Keratinocyte (primary cell): ENCODE results near the gene TAB2. TPM values are rescaled to one million over a fixed set of nuclear protein-coding genes. Genes with fewer than 3 reads are reported as not detected.

ENCODE experiments used
- DNase-seq: peaks from one replicate; pipeline ENCODE4 v3.0.0-alpha.2; 2011; ENCODE audit warnings: low read depth, missing footprints, low spot score
- FAIRE-seq: peaks from 2 replicates; lab custom pipeline; 2011; peaks lifted over from hg19 to GRCh38; lab: Jason Lieb, UNC
- H2AFZ ChIP-seq: 2 replicates; pipeline ENCODE4 v1.6.0; 2012; ENCODE audit warnings: low read length, control low read depth, inconsistent platforms; ENCODE audit not compliant: control insufficient read depth
- H3K27ac ChIP-seq: 2 replicates; pipeline ENCODE4 v1.5.1; 2011; ENCODE audit warnings: low read length; ENCODE audit not compliant: control insufficient read depth, insufficient read depth
- H3K27me3 ChIP-seq: 3 replicates; pipeline ENCODE4 v1.6.0; 2011; ENCODE audit warnings: low read length; ENCODE audit not compliant: control insufficient read depth, insufficient read depth; ENCODE audit errors: extremely low read depth
- H3K36me3 ChIP-seq, 2 experiments: 2 replicates in 1 of 2; 3 replicates in 1 of 2; pipeline ENCODE4 v1.5.1; 2011; ENCODE audit warnings: low read length in 2 of 2, mild to moderate bottlenecking in 1 of 2; ENCODE audit not compliant: control insufficient read depth in 2 of 2, insufficient read depth in 2 of 2; ENCODE audit errors: extremely low read depth in 1 of 2
- H3K4me1 ChIP-seq: 3 replicates; pipeline ENCODE4 v1.5.1; 2011; ENCODE audit warnings: low read length; ENCODE audit not compliant: control insufficient read depth, insufficient read depth; ENCODE audit errors: extremely low read depth
- H3K4me2 ChIP-seq: 3 replicates; pipeline ENCODE4 v1.6.0; 2011; ENCODE audit warnings: low read depth, low read length; ENCODE audit not compliant: control insufficient read depth, insufficient read depth; ENCODE audit errors: extremely low read depth
- H3K4me3 ChIP-seq, 3 experiments: fragments of 200-600 bp in 1 of 3; sonication (generic) in 1 of 3; 2 replicates in 2 of 3; 3 replicates in 1 of 3; pipeline ENCODE4 v1.5.1; 2011 to 2016; ENCODE audit warnings: low read length in 3 of 3, mild to moderate bottlenecking in 3 of 3, control low read depth in 2 of 3, inconsistent platforms in 1 of 3, low read depth in 1 of 3, mixed read lengths in 1 of 3, mixed run types in 1 of 3, moderate library complexity in 1 of 3; ENCODE audit not compliant: control insufficient read depth in 2 of 3, insufficient read depth in 2 of 3; ENCODE audit errors: extremely low read depth in 1 of 3
- H3K79me2 ChIP-seq: 2 replicates; pipeline ENCODE4 v1.6.0; 2012; ENCODE audit warnings: low read length; ENCODE audit not compliant: control insufficient read depth, insufficient read depth
- H3K9ac ChIP-seq: 3 replicates; pipeline ENCODE4 v1.6.0; 2011; ENCODE audit warnings: low read length; ENCODE audit not compliant: control insufficient read depth, insufficient read depth; ENCODE audit errors: extremely low read depth
- H3K9me1 ChIP-seq: 3 replicates; pipeline ENCODE4 v1.6.0; 2011; ENCODE audit warnings: low read length; ENCODE audit not compliant: control insufficient read depth, insufficient read depth; ENCODE audit errors: extremely low read depth
- H3K9me3 ChIP-seq: 2 replicates; pipeline ENCODE4 v1.5.1; 2012; ENCODE audit warnings: low read depth, low read length; ENCODE audit not compliant: control insufficient read depth
- H4K20me1 ChIP-seq: 3 replicates; pipeline ENCODE4 v1.6.0; 2011; ENCODE audit warnings: low read length; ENCODE audit not compliant: control insufficient read depth, insufficient read depth; ENCODE audit errors: extremely low read depth
- CTCF ChIP-seq, 3 experiments: IDR thresholded peaks in 1 of 3; conservative IDR thresholded peaks in 1 of 3; optimal IDR thresholded peaks in 1 of 3; 2 replicates in 2 of 3; 3 replicates in 1 of 3; pipeline versions ENCODE3 to v1.5.1; 2011; ENCODE audit warnings: low read length in 3 of 3, mild to moderate bottlenecking in 3 of 3, moderate library complexity in 2 of 3, control low read depth in 1 of 3, inconsistent platforms in 1 of 3; ENCODE audit not compliant: insufficient read depth in 2 of 3; ENCODE audit errors: extremely low read depth in 1 of 3
- EZH2 ChIP-seq: IDR thresholded peaks from one replicate; pipeline ENCODE4 v1.6.1; 2012; ENCODE audit warnings: inconsistent platforms, mild to moderate bottlenecking, low read length, moderate library complexity
- dilution Hi-C: fragments of 300-500 bp; cut with MboI; formaldehyde crosslinking; loops from one replicate; pipeline ENCODE4 v1.7.0; 2020; ENCODE audit warnings: low sequenced_read_pairs; ENCODE audit not compliant: extremely low pct_ligation_motif_present
- polyA plus RNA-seq, 5 experiments: library from polyadenylated mRNA; depleted of rRNA in 3 of 5; stranded (reverse) in 3 of 5; stranded (forward) in 1 of 5; unstranded in 1 of 5; fragments of >200 nt; gene quantifications; 1 replicate in 1 of 5; 2 replicates in 3 of 5; 3 replicates in 1 of 5; pipeline versions ENCODE4 v1.2.1 to v1.2.3, GENCODE V29; 2011 to 2012; ENCODE audit warnings: missing spikeins in 2 of 5, low read depth in 1 of 5, low replicate concordance in 1 of 5

The TAB2 gene
- polyA plus RNA-seq, 1 donor (not counting 4 experiments of a cell fraction or from before 2014, with no cell fraction given): 47.5 TPM

- Histone ChIP-seq H3K4me2 (no peak overlapping the region), H4K20me1 (no peaks in the 10 kb centered on the region), H3K27me3 (no peaks in the 10 kb centered on the region), H3K9me1 (peaks cover 2% of the 10 kb centered on the region), H3K36me3 (no peaks in the 10 kb centered on the region), H3K4me3 (no peak overlapping the region), H3K79me2 (peaks cover 96% of the 10 kb centered on the region), H3K27ac (no peak overlapping the region), H3K4me1 (peaks cover 17% of the 10 kb centered on the region), H3K9ac (no peak overlapping the region), H2AFZ (no peak overlapping the region), H3K9me3 (no peaks in the 10 kb centered on the region)
- DNase-seq (no peak), FAIRE-seq (no peak)
- dilution Hi-C loops: no loop called here
- TF ChIP-seq EZH2: no peak
Observed at GRCh38 chr6:149328083-149328482, 10.6 kb downstream of the TAB2 start.

DNA sequence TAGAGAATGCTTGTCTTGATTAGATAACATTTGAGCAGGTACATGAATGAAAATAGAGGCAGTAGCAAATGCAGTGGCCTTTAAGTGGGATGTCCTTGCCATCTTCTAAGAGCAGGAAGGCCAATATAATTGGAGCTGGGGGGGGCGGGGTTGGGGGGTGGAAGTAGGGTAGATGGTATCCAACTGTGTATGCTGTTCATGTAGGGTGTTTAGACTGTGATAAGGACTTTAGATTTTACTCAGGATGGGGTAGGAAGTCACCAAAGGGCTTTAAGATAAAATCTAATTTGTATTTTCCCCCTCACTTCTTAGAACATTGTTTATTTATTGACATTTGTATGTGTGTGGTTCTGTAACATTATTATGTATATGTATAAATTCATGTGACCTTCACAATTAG lies 12.0 kb downstream of the TAB2 start:
- no peaks in the 10 kb centered on the region for H3K36me3 ChIP-seq
- H3K9me1 ChIP-seq: peaks cover 5% of the 10 kb centered on the region
- dilution Hi-C loops: no loop called here
- H4K20me1 ChIP-seq: no peaks in the 10 kb centered on the region
- H3K4me2 ChIP-seq: no peak overlapping the region
- peaks cover 96% of the 10 kb centered on the region for H3K79me2 ChIP-seq
- H3K27ac ChIP-seq: no peak overlapping the region
- no peak overlapping the region for H3K9ac ChIP-seq
- no peaks in the 10 kb centered on the region for H3K9me3 ChIP-seq
- DNase-seq: no peak
- no peak for FAIRE-seq
- H3K4me3 ChIP-seq: no peak overlapping the region
- H2AFZ ChIP-seq: no peak overlapping the region
- H3K4me1 ChIP-seq: peaks cover 29% of the 10 kb centered on the region
- H3K27me3 ChIP-seq: no peaks in the 10 kb centered on the region
- TF ChIP-seq EZH2 (no peak), CTCF (optimal IDR thresholded peaks at IDR 0.05 in 1 of 3, IDR thresholded peaks at IDR 0.05 in 1 of 3, conservative IDR thresholded peaks at IDR 0.05 in 1 of 3; ENCODE audit: extremely low read depth in 1 of 3, insufficient read depth in 2 of 3, low read length in 3 of 3) (no peak)

DNA sequence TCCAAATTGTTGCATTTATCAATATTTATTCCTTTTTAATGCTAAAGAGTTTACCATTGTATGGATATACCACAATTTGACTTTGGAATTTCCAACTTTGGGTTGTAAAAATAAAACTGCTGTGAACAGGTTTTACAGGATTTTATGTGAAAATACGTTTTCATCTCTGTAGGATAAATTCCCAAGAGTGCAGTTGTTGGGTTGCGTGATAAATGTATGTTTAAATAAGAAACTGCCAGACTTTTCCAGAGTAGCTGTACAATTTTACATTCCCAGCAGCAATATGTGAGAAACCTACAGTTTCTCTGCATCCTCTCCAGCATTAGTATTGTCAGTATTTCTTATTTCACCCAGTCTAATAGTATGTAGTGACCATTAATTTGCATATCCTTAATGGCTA lies 12.6 kb downstream of the TAB2 start:
- H3K4me1 ChIP-seq: peaks cover 34% of the 10 kb centered on the region
- H3K27ac ChIP-seq: no peak overlapping the region
- H3K4me2 ChIP-seq: no peak overlapping the region
- no peak for FAIRE-seq
- TF ChIP-seq EZH2: no peak
- TF ChIP-seq CTCF (optimal IDR thresholded peaks at IDR 0.05 in 1 of 3, IDR thresholded peaks at IDR 0.05 in 1 of 3, conservative IDR thresholded peaks at IDR 0.05 in 1 of 3; ENCODE audit: extremely low read depth in 1 of 3, insufficient read depth in 2 of 3, low read length in 3 of 3): no peak
- no peak for DNase-seq
- H3K4me3 ChIP-seq: no peak overlapping the region
- H3K27me3 ChIP-seq: no peaks in the 10 kb centered on the region
- H2AFZ ChIP-seq: no peak overlapping the region
- no peaks in the 10 kb centered on the region for H3K9me3 ChIP-seq
- no peaks in the 10 kb centered on the region for H3K36me3 ChIP-seq
- peaks cover 90% of the 10 kb centered on the region for H3K79me2 ChIP-seq
- dilution Hi-C loops: no loop called here
- H3K9ac ChIP-seq: no peak overlapping the region
- peaks cover 5% of the 10 kb centered on the region for H3K9me1 ChIP-seq
- no peaks in the 10 kb centered on the region for H4K20me1 ChIP-seq
